ENCODE data around the gene POLD2. TPM values are rescaled to one million over a fixed set of nuclear protein-coding genes. Genes with fewer than 3 reads are reported as not detected.
A peak's percentile ranks its signal among the peaks of the same experiment; 100 is the strongest.

Gene POLD2
- total RNA-seq, 2 experiments from 2014 or later: 45.2 to 48.3 TPM

DNA sequence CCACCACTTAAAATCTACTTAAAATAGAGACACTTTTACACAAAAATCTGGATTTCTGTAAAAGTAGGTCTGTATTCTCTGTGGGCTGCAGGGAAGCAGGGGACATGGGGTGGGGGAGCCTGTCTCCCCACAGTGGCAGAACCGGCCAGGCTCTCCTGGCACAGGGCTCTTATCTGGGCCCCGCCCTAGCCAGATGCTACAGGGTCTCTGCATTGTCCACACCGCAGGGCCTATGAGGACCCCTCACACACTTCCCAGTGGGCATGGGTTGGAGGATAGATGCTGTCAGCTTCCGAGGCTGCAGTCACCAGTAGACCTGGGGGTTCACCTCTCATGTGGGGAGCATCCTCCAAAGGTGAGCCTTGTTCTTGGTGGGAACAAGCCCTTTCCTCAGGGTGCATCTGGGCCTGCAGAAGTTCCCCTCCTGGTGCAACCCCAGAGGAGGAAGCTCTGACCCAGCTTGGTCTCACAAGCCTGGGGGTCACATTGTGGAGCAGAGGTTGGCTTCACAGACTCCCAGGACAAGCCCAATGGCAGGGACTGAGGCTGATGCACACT, 33.2 kb upstream of the POLD2 start:
- POLR2A ChIA-PET: no interaction called here
- H3K36me3 Mint-ChIP-seq (ENCODE audit: low read depth): no peaks in the 10 kb centered on the region

DNA sequence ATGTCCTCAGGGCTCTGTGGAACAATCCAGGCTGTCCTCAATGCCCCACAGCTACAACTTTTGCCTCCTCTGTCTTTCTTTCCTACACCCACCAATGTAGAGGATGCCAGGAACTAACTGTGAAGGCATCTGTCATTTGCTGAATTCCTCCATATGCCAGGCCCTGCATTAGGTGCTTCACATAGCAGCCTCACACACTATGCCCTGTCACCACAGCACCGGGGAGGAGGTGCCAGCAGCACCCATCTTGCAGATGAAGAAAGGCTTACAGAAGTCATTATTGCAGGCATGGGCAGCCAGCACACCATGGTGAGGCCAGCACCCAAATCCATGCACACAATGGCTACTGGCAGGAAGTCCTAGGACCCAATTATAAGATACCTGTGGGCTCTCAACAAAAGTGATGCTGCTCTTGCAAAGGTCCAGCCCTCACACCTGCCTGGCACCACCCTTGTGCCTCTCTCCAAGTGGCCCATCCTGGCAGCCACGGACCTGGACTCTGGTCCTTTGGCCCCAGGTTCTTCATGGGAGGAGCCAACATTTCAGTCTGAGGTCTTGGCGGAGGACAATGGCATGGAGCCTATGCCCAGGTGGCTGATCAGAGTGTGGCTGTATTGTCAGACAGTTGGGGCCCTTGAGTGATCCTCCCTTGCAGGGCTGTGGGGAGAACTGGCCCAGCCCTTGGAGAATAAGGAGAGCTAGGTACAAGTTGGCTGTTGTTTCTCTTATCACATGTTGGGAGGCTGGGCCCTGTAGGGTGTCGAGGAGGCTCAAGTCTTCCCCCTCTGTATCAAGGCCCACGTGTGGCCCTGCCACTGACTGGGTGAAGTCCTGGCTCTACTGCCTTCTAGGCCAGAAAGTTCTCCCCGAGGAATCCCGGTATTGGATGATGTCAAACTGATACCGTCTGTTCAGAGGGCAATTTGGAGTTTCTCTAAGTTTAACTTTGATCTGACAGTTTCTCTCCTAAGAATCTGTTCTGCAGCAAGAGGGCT, 32.1 kb upstream of the POLD2 start:
- Histone ChIP-seq H3K27me3 (ENCODE audit: control insufficient read depth in 1 of 2, insufficient read depth in 2 of 2, low read length in 2 of 2) (no peaks in the 10 kb centered on the region), H3K36me3 (ENCODE audit: insufficient read depth, low read length) (no peaks in the 10 kb centered on the region), H3K9me3 (ENCODE audit: control insufficient read depth in 1 of 2, insufficient read depth in 1 of 2, low read length in 2 of 2) (no peaks in the 10 kb centered on the region), H3K4me1 (ENCODE audit: insufficient read depth, low read length) (no peaks in the 10 kb centered on the region), H3K4me3 (ENCODE audit: low read length) (no peak overlapping the region), H3K27ac (ENCODE audit: low read depth in 1 of 2, low read length in 2 of 2) (no peak overlapping the region)
- no peak for ATAC-seq (ENCODE audit: poor library complexity)
- no peak overlapping the region for H3K27ac Mint-ChIP-seq
- CTCF ChIA-PET: no interaction called here
- H3K36me3 Mint-ChIP-seq (ENCODE audit: low read depth): no peaks in the 10 kb centered on the region
- H3K27me3 Mint-ChIP-seq: no peaks in the 10 kb centered on the region
- peak in 1 of 14 experiments; percentile 16 for DNase-seq
- intact Hi-C loops (cut with DNase I, micrococcal nuclease): no loop called here
- no peaks in the 10 kb centered on the region for H3K4me1 Mint-ChIP-seq (ENCODE audit: low read depth)
- POLR2A ChIA-PET: no interaction called here
- no peak overlapping the region for H3K4me3 Mint-ChIP-seq
- no peaks in the 10 kb centered on the region for H3K9me3 Mint-ChIP-seq
- TF ChIP-seq, protein P1, sequence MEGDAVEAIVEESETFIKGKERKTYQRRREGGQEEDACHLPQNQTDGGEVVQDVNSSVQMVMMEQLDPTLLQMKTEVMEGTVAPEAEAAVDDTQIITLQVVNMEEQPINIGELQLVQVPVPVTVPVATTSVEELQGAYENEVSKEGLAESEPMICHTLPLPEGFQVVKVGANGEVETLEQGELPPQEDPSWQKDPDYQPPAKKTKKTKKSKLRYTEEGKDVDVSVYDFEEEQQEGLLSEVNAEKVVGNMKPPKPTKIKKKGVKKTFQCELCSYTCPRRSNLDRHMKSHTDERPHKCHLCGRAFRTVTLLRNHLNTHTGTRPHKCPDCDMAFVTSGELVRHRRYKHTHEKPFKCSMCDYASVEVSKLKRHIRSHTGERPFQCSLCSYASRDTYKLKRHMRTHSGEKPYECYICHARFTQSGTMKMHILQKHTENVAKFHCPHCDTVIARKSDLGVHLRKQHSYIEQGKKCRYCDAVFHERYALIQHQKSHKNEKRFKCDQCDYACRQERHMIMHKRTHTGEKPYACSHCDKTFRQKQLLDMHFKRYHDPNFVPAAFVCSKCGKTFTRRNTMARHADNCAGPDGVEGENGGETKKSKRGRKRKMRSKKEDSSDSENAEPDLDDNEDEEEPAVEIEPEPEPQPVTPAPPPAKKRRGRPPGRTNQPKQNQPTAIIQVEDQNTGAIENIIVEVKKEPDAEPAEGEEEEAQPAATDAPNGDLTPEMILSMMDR (IDR thresholded peaks at IDR 0.05): no peak

More for the DNA sequence above, 33.2 kb upstream of the POLD2 start:
- Mint-ChIP-seq H3K4me3 (no peak overlapping the region), H3K9me3 (no peaks in the 10 kb centered on the region), H3K4me1 (ENCODE audit: low read depth) (no peaks in the 10 kb centered on the region), H3K27ac (no peak overlapping the region), H3K27me3 (no peaks in the 10 kb centered on the region)
- Histone ChIP-seq H3K9me3 (ENCODE audit: control insufficient read depth in 1 of 2, insufficient read depth in 1 of 2, low read length in 2 of 2) (no peaks in the 10 kb centered on the region), H3K27me3 (ENCODE audit: control insufficient read depth in 1 of 2, insufficient read depth in 2 of 2, low read length in 2 of 2) (no peaks in the 10 kb centered on the region), H3K4me1 (ENCODE audit: insufficient read depth, low read length) (no peaks in the 10 kb centered on the region), H3K27ac (ENCODE audit: low read depth in 1 of 2, low read length in 2 of 2) (no peak overlapping the region), H3K4me3 (ENCODE audit: low read length) (no peak overlapping the region), H3K36me3 (ENCODE audit: insufficient read depth, low read length) (no peaks in the 10 kb centered on the region)
- no peak for ATAC-seq (ENCODE audit: poor library complexity)
- CTCF ChIA-PET: no interaction called here
- intact Hi-C loops (cut with DNase I, micrococcal nuclease): no loop called here
- TF ChIP-seq, protein P1 (IDR thresholded peaks at IDR 0.05): no peak
- peak in 1 of 14 experiments; percentile 19 for DNase-seq

DNA sequence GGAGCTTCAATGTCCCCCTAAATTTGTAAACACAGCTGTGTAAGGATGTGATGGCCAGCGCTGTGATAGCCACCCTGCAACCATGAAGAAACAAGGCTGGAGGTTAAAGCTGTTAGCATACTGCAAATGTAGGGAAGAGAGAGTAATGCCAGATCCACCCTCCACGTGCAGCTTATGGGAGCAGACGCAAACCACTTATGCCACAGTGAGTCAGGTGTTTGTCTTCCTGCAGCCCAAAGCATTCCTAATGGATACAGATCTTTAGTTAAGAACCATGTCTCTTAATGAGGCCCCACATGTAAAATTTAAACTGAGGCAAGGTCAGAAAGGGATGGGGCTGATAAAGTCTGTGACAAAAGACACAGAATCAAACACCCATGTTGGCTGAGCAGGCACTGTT, 31.4 kb upstream of the POLD2 start:
- Mint-ChIP-seq H3K27me3 (no peaks in the 10 kb centered on the region), H3K4me3 (no peak overlapping the region), H3K36me3 (ENCODE audit: low read depth) (no peaks in the 10 kb centered on the region), H3K27ac (no peak overlapping the region), H3K9me3 (no peaks in the 10 kb centered on the region), H3K4me1 (ENCODE audit: low read depth) (no peaks in the 10 kb centered on the region)
- TF ChIP-seq, protein P1 (IDR thresholded peaks at IDR 0.05): no peak
- DNase-seq (no peak), ATAC-seq (ENCODE audit: poor library complexity) (no peak)
- no peaks in the 10 kb centered on the region for H3K4me1 ChIP-seq (ENCODE audit: insufficient read depth, low read length)
- no peak overlapping the region for H3K27ac ChIP-seq (ENCODE audit: low read depth in 1 of 2, low read length in 2 of 2)
- ChIA-PET POLR2A (no interaction called here), CTCF (no interaction called here)
- intact Hi-C loops (cut with DNase I, micrococcal nuclease): no loop called here
- no peak overlapping the region for H3K4me3 ChIP-seq (ENCODE audit: low read length)
- no peaks in the 10 kb centered on the region for H3K9me3 ChIP-seq (ENCODE audit: control insufficient read depth in 1 of 2, insufficient read depth in 1 of 2, low read length in 2 of 2)
- H3K36me3 ChIP-seq (ENCODE audit: insufficient read depth, low read length): no peaks in the 10 kb centered on the region
- H3K27me3 ChIP-seq (ENCODE audit: control insufficient read depth in 1 of 2, insufficient read depth in 2 of 2, low read length in 2 of 2): no peaks in the 10 kb centered on the region

Measured in CD4-positive, alpha-beta T cell (primary cell).